ENCODE results near the gene SLC25A21.

The SLC25A21 gene

GRCh38 chr14:36946872-36947271 lies 225.5 kb downstream of the SLC25A21 start:
- H3K27ac ChIP-seq (ENCODE audit: low read length): no peak overlapping the region
- no peaks in the 10 kb centered on the region for H3K4me1 ChIP-seq (ENCODE audit: control insufficient read depth, insufficient read depth, low read length)
- no peaks in the 10 kb centered on the region for H3K36me3 ChIP-seq (ENCODE audit: control insufficient read depth, insufficient read depth, low read length)
- no peaks in the 10 kb centered on the region for H3K27me3 ChIP-seq (ENCODE audit: control insufficient read depth, insufficient read depth, low read length)
- no peaks in the 10 kb centered on the region for H3K9me3 ChIP-seq (ENCODE audit: control insufficient read depth, insufficient read depth, low read length)
- no peak overlapping the region for H3K4me3 ChIP-seq (ENCODE audit: low read length)
- no peak for DNase-seq (ENCODE audit: low read depth, low spot score)
- WGBS (ENCODE audit: insufficient coverage, insufficient read length): no CpG with 5 or more reads among the region's 1 CpG

- H3K27me3 ChIP-seq (ENCODE audit: control insufficient read depth, insufficient read depth, low read length): no peaks in the 10 kb centered on the region
- DNase-seq (ENCODE audit: low read depth, low spot score): no peak
- WGBS (ENCODE audit: insufficient coverage, insufficient read length): no CpG with 5 or more reads among the region's 5 CpGs
- no peaks in the 10 kb centered on the region for H3K9me3 ChIP-seq (ENCODE audit: control insufficient read depth, insufficient read depth, low read length)
- no peaks in the 10 kb centered on the region for H3K36me3 ChIP-seq (ENCODE audit: control insufficient read depth, insufficient read depth, low read length)
- H3K4me1 ChIP-seq (ENCODE audit: control insufficient read depth, insufficient read depth, low read length): no peaks in the 10 kb centered on the region
- H3K4me3 ChIP-seq (ENCODE audit: low read length): no peak overlapping the region
- no peak overlapping the region for H3K27ac ChIP-seq (ENCODE audit: low read length)
These were observed 227.9 kb downstream of the SLC25A21 start for GRCh38 chr14:36944307-36945010.

- no peaks in the 10 kb centered on the region for H3K9me3 ChIP-seq (ENCODE audit: control insufficient read depth, insufficient read depth, low read length)
- no peaks in the 10 kb centered on the region for H3K27me3 ChIP-seq (ENCODE audit: control insufficient read depth, insufficient read depth, low read length)
- H3K4me1 ChIP-seq (ENCODE audit: control insufficient read depth, insufficient read depth, low read length): no peaks in the 10 kb centered on the region
- no peak overlapping the region for H3K4me3 ChIP-seq (ENCODE audit: low read length)
- WGBS (ENCODE audit: insufficient coverage, insufficient read length): 100% methylated on average over 1 of the region's 4 CpGs
- H3K36me3 ChIP-seq (ENCODE audit: control insufficient read depth, insufficient read depth, low read length): no peaks in the 10 kb centered on the region
- H3K27ac ChIP-seq (ENCODE audit: low read length): no peak overlapping the region
- no peak for DNase-seq (ENCODE audit: low read depth, low spot score)
These were observed 229.7 kb downstream of the SLC25A21 start for GRCh38 chr14:36942522-36943245.

DNA sequence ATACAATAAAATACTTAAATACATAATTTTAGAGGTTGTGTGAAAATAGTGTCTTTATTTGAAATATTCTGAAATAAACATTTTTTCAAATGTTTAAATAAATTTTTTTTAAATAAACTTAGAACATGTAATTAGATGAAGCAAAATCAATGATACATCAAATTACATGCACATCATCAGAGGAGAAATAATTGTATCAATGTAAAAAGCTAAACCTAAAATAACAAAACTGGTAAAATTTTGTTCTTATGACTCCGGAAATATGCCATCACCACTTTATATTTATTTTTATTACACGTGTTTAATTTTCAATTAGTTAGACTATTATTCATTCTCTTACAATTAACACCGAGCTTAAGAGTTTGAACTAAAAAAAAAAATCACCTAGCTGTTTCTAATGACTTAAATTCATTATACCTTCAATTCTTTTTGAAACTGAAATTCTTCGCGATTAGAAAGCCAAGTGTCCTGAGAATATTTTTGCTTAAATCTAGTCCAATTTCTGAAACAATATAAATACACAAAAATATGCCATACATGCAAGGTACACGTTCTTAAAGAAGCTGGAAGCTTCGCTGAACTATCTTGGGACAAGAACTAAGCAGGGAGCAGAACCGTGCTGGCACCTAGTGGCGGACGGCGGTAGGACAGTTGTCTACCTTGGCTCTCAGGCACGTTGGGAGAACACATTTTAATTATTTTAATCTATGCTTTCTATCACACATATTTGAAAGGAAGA lies 230.5 kb downstream of the SLC25A21 start:
- DNase-seq (ENCODE audit: low read depth, low spot score): peak; percentile 31
- Histone ChIP-seq H3K27me3 (ENCODE audit: control insufficient read depth, insufficient read depth, low read length) (no peaks in the 10 kb centered on the region), H3K4me3 (ENCODE audit: low read length) (no peak overlapping the region)

GRCh38 chr14:36940476-36940875 lies 231.9 kb downstream of the SLC25A21 start:
- Histone ChIP-seq H3K36me3 (ENCODE audit: control insufficient read depth, insufficient read depth, low read length) (no peaks in the 10 kb centered on the region), H3K27me3 (ENCODE audit: control insufficient read depth, insufficient read depth, low read length) (no peaks in the 10 kb centered on the region), H3K27ac (ENCODE audit: low read length) (no peak overlapping the region), H3K4me1 (ENCODE audit: control insufficient read depth, insufficient read depth, low read length) (no peaks in the 10 kb centered on the region), H3K4me3 (ENCODE audit: low read length) (no peak overlapping the region), H3K9me3 (ENCODE audit: control insufficient read depth, insufficient read depth, low read length) (no peaks in the 10 kb centered on the region)
- no CpG with 5 or more reads among the region's 4 CpGs for WGBS (ENCODE audit: insufficient coverage, insufficient read length)
- no peak for DNase-seq (ENCODE audit: low read depth, low spot score)

More for the DNA sequence above, 230.5 kb downstream of the SLC25A21 start:
- H3K4me1 ChIP-seq (ENCODE audit: control insufficient read depth, insufficient read depth, low read length): no peaks in the 10 kb centered on the region
- H3K36me3 ChIP-seq (ENCODE audit: control insufficient read depth, insufficient read depth, low read length): no peaks in the 10 kb centered on the region
- WGBS (ENCODE audit: insufficient coverage, insufficient read length): no CpG with 5 or more reads among the region's 12 CpGs
- H3K9me3 ChIP-seq (ENCODE audit: control insufficient read depth, insufficient read depth, low read length): no peaks in the 10 kb centered on the region
- no peak overlapping the region for H3K27ac ChIP-seq (ENCODE audit: low read length)

GRCh38 chr14:36939265-36939664 lies 233.1 kb downstream of the SLC25A21 start:
- no peaks in the 10 kb centered on the region for H3K36me3 ChIP-seq (ENCODE audit: control insufficient read depth, insufficient read depth, low read length)
- DNase-seq (ENCODE audit: low read depth, low spot score): no peak
- no peaks in the 10 kb centered on the region for H3K4me1 ChIP-seq (ENCODE audit: control insufficient read depth, insufficient read depth, low read length)
- no peaks in the 10 kb centered on the region for H3K9me3 ChIP-seq (ENCODE audit: control insufficient read depth, insufficient read depth, low read length)
- no CpG with 5 or more reads among the region's 2 CpGs for WGBS (ENCODE audit: insufficient coverage, insufficient read length)
- H3K27me3 ChIP-seq (ENCODE audit: control insufficient read depth, insufficient read depth, low read length): no peaks in the 10 kb centered on the region
- H3K27ac ChIP-seq (ENCODE audit: low read length): no peak overlapping the region
- no peak overlapping the region for H3K4me3 ChIP-seq (ENCODE audit: low read length)

DNA sequence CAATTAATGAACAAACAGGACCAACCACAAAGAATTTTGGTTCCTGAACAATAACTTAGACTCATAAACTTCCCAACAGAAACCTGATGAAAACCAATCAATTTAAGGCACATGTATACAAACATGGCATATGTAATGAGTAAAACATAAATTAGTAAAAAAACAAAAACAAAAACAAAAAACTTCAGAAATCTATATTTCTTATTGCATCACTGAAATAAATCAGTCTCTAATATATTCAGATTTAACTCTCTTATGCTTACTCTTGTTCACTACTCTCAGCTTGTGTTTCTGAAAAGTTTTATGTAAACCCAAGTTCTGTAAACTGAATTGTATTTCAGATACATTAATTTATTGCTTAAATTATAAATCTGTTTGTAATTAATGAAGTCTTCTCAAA lies 233.7 kb downstream of the SLC25A21 start:
- H3K27ac ChIP-seq (ENCODE audit: low read length): no peak overlapping the region
- H3K4me1 ChIP-seq (ENCODE audit: control insufficient read depth, insufficient read depth, low read length): no peaks in the 10 kb centered on the region
- H3K4me3 ChIP-seq (ENCODE audit: low read length): no peak overlapping the region
- H3K27me3 ChIP-seq (ENCODE audit: control insufficient read depth, insufficient read depth, low read length): no peaks in the 10 kb centered on the region
- no peaks in the 10 kb centered on the region for H3K9me3 ChIP-seq (ENCODE audit: control insufficient read depth, insufficient read depth, low read length)
- H3K36me3 ChIP-seq (ENCODE audit: control insufficient read depth, insufficient read depth, low read length): no peaks in the 10 kb centered on the region
- DNase-seq (ENCODE audit: low read depth, low spot score): no peak

GRCh38 chr14:36935976-36936678 lies 236.3 kb downstream of the SLC25A21 start:
- H3K9me3 ChIP-seq (ENCODE audit: control insufficient read depth, insufficient read depth, low read length): no peaks in the 10 kb centered on the region
- WGBS (ENCODE audit: insufficient coverage, insufficient read length): no CpG with 5 or more reads among the region's 6 CpGs
- no peak for DNase-seq (ENCODE audit: low read depth, low spot score)
- no peaks in the 10 kb centered on the region for H3K36me3 ChIP-seq (ENCODE audit: control insufficient read depth, insufficient read depth, low read length)
- no peak overlapping the region for H3K4me3 ChIP-seq (ENCODE audit: low read length)
- no peak overlapping the region for H3K27ac ChIP-seq (ENCODE audit: low read length)
- no peaks in the 10 kb centered on the region for H3K27me3 ChIP-seq (ENCODE audit: control insufficient read depth, insufficient read depth, low read length)
- no peaks in the 10 kb centered on the region for H3K4me1 ChIP-seq (ENCODE audit: control insufficient read depth, insufficient read depth, low read length)

GRCh38 chr14:36934304-36934703 lies 238.1 kb downstream of the SLC25A21 start:
- H3K9me3 ChIP-seq (ENCODE audit: control insufficient read depth, insufficient read depth, low read length): no peaks in the 10 kb centered on the region
- H3K27ac ChIP-seq (ENCODE audit: low read length): no peak overlapping the region
- H3K4me1 ChIP-seq (ENCODE audit: control insufficient read depth, insufficient read depth, low read length): no peaks in the 10 kb centered on the region
- no peaks in the 10 kb centered on the region for H3K36me3 ChIP-seq (ENCODE audit: control insufficient read depth, insufficient read depth, low read length)
- H3K4me3 ChIP-seq (ENCODE audit: low read length): no peak overlapping the region
- no peaks in the 10 kb centered on the region for H3K27me3 ChIP-seq (ENCODE audit: control insufficient read depth, insufficient read depth, low read length)
- no peak for DNase-seq (ENCODE audit: low read depth, low spot score)
- no CpG with 5 or more reads among the region's 1 CpG for WGBS (ENCODE audit: insufficient coverage, insufficient read length)

GRCh38 chr14:36931791-36932190 lies 240.6 kb downstream of the SLC25A21 start:
- Histone ChIP-seq H3K4me1 (ENCODE audit: control insufficient read depth, insufficient read depth, low read length) (no peaks in the 10 kb centered on the region), H3K27me3 (ENCODE audit: control insufficient read depth, insufficient read depth, low read length) (no peaks in the 10 kb centered on the region), H3K27ac (ENCODE audit: low read length) (no peak overlapping the region), H3K36me3 (ENCODE audit: control insufficient read depth, insufficient read depth, low read length) (no peaks in the 10 kb centered on the region), H3K9me3 (ENCODE audit: control insufficient read depth, insufficient read depth, low read length) (no peaks in the 10 kb centered on the region), H3K4me3 (ENCODE audit: low read length) (no peak overlapping the region)
- no CpG with 5 or more reads among the region's 2 CpGs for WGBS (ENCODE audit: insufficient coverage, insufficient read length)
- DNase-seq (ENCODE audit: low read depth, low spot score): no peak
